ACC112 (cell line): ENCODE data around the gene SYNC.
"Not testable (repeated sequence)": the region's sequence is repeated elsewhere in the genome, so short reads cannot be mapped to it uniquely, and the experiment has no call there.

Source experiments
- H2AFZ ChIP-seq: fragments of 200-600 bp; sonication (generic); one replicate; pipeline ENCODE4 v1.6.0; 2017; ENCODE audit warnings: antibody characterized with exemption, low read length; ENCODE audit not compliant: unreplicated experiment
- H3K27ac ChIP-seq: fragments of 200-600 bp; sonication (generic); 2 replicates; pipeline ENCODE4 v1.5.1; 2014; ENCODE audit warnings: low read depth, mild to moderate bottlenecking, antibody characterized with exemption, low read length, moderate library complexity
- H3K27me3 ChIP-seq: fragments of 200-600 bp; sonication (generic); 2 replicates; pipeline ENCODE4 v1.6.1; 2014; ENCODE audit warnings: mild to moderate bottlenecking, antibody characterized with exemption, low read length, moderate library complexity, mixed read lengths; ENCODE audit not compliant: insufficient read depth
- H3K36me3 ChIP-seq: fragments of 200-600 bp; sonication (generic); 2 replicates; pipeline ENCODE4 v1.6.1; 2016; ENCODE audit warnings: mild to moderate bottlenecking, antibody characterized with exemption, low read length, moderate library complexity, mixed read lengths; ENCODE audit not compliant: insufficient read depth
- H3K4me1 ChIP-seq: fragments of 200-600 bp; sonication (generic); one replicate; pipeline ENCODE4 v1.6.1; 2016; ENCODE audit warnings: low read length, mixed read lengths; ENCODE audit not compliant: insufficient read depth, unreplicated experiment, control insufficient read depth
- H3K4me3 ChIP-seq: fragments of 200-600 bp; sonication (generic); 2 replicates; pipeline ENCODE4 v1.5.1; 2014; ENCODE audit warnings: mild to moderate bottlenecking, low read depth, low read length
- H3K79me2 ChIP-seq: fragments of 200-600 bp; sonication (generic); one replicate; pipeline ENCODE4 v1.6.0; 2016; ENCODE audit warnings: low read length; ENCODE audit not compliant: control insufficient read depth, unreplicated experiment, insufficient read depth

The SYNC gene

GRCh38 chr1:32719681-32720275 is 17.2 kb upstream of the SYNC start:
- no peaks in the 10 kb centered on the region for H3K27me3 ChIP-seq
- H3K36me3 ChIP-seq, result no peaks in the 10 kb centered on the region
- H2AFZ ChIP-seq, result no peak overlapping the region
- no peak overlapping the region for H3K4me3 ChIP-seq
- no peaks in the 10 kb centered on the region for H3K79me2 ChIP-seq
- no peak overlapping the region for H3K27ac ChIP-seq
- peaks cover 4% of the 10 kb centered on the region for H3K4me1 ChIP-seq

- H3K79me2 ChIP-seq, result no peaks in the 10 kb centered on the region
- H3K36me3 ChIP-seq, result no peaks in the 10 kb centered on the region
- H3K27ac ChIP-seq, result no peak overlapping the region
- H3K27me3 ChIP-seq, result no peaks in the 10 kb centered on the region
- H3K4me1 ChIP-seq, result no peaks in the 10 kb centered on the region
- H2AFZ ChIP-seq, result no peak overlapping the region
- no peak overlapping the region for H3K4me3 ChIP-seq
These were observed 16.0 kb upstream of the SYNC start for GRCh38 chr1:32718527-32718926.

- Histone ChIP-seq H3K4me3 (no peak overlapping the region), H3K79me2 (no peaks in the 10 kb centered on the region), H2AFZ (no peak overlapping the region), H3K4me1 (no peaks in the 10 kb centered on the region), H3K27me3 (no peaks in the 10 kb centered on the region), H3K36me3 (no peaks in the 10 kb centered on the region), H3K27ac (no peak overlapping the region)
These were observed 15.5 kb upstream of the SYNC start for GRCh38 chr1:32718036-32718435.

- Histone ChIP-seq H3K27me3 (no peaks in the 10 kb centered on the region), H3K79me2 (no peaks in the 10 kb centered on the region), H3K36me3 (no peaks in the 10 kb centered on the region), H3K4me1 (no peaks in the 10 kb centered on the region), H3K27ac (no peak overlapping the region), H3K4me3 (no peak overlapping the region), H2AFZ (no peak overlapping the region)
These were observed 14.9 kb upstream of the SYNC start for GRCh38 chr1:32717503-32717902.

GRCh38 chr1:32716312-32717148 is 14.0 kb upstream of the SYNC start:
- no peak overlapping the region for H2AFZ ChIP-seq
- no peaks in the 10 kb centered on the region for H3K79me2 ChIP-seq
- H3K27ac ChIP-seq, result no peak overlapping the region
- H3K4me1 ChIP-seq, result no peaks in the 10 kb centered on the region
- H3K27me3 ChIP-seq, result no peaks in the 10 kb centered on the region
- no peaks in the 10 kb centered on the region for H3K36me3 ChIP-seq
- H3K4me3 ChIP-seq, result no peak overlapping the region

GRCh38 chr1:32715901-32716311 is 13.3 kb upstream of the SYNC start:
- no peaks in the 10 kb centered on the region for H3K4me1 ChIP-seq
- no peak overlapping the region for H3K4me3 ChIP-seq
- no peaks in the 10 kb centered on the region for H3K79me2 ChIP-seq
- H3K36me3 ChIP-seq, result no peaks in the 10 kb centered on the region
- H3K27ac ChIP-seq, result no peak overlapping the region
- H3K27me3 ChIP-seq, result no peaks in the 10 kb centered on the region
- H2AFZ ChIP-seq, result no peak overlapping the region

GRCh38 chr1:32714277-32714676 is 11.7 kb upstream of the SYNC start:
- no peak overlapping the region for H3K27ac ChIP-seq
- H2AFZ ChIP-seq, result no peak overlapping the region
- no peaks in the 10 kb centered on the region for H3K4me1 ChIP-seq
- H3K36me3 ChIP-seq, result no peaks in the 10 kb centered on the region
- H3K4me3 ChIP-seq, result no peak overlapping the region
- H3K27me3 ChIP-seq, result no peaks in the 10 kb centered on the region
- H3K79me2 ChIP-seq, result no peaks in the 10 kb centered on the region

GRCh38 chr1:32713081-32713480 is 10.5 kb upstream of the SYNC start:
- no peaks in the 10 kb centered on the region for H3K36me3 ChIP-seq
- no peaks in the 10 kb centered on the region for H3K4me1 ChIP-seq
- no peak overlapping the region for H3K27ac ChIP-seq
- H3K79me2 ChIP-seq, result no peaks in the 10 kb centered on the region
- no peak overlapping the region for H3K4me3 ChIP-seq
- H3K27me3 ChIP-seq, result no peaks in the 10 kb centered on the region
- no peak overlapping the region for H2AFZ ChIP-seq

- not testable (repeated sequence) for H2AFZ ChIP-seq, H3K79me2 ChIP-seq, H3K4me3 ChIP-seq, H3K4me1 ChIP-seq, H3K36me3 ChIP-seq, H3K27me3 ChIP-seq, H3K27ac ChIP-seq
These were observed 8.7 kb upstream of the SYNC start for GRCh38 chr1:32711221-32711620.

GRCh38 chr1:32709476-32709875 is 6.9 kb upstream of the SYNC start:
- Histone ChIP-seq H3K4me1 (no peaks in the 10 kb centered on the region), H3K27ac (no peak overlapping the region), H2AFZ (no peak overlapping the region), H3K36me3 (no peaks in the 10 kb centered on the region), H3K79me2 (no peaks in the 10 kb centered on the region), H3K27me3 (no peaks in the 10 kb centered on the region), H3K4me3 (no peak overlapping the region)

- H2AFZ ChIP-seq, result no peak overlapping the region
- H3K4me3 ChIP-seq, result no peak overlapping the region
- no peaks in the 10 kb centered on the region for H3K27me3 ChIP-seq
- H3K79me2 ChIP-seq, result no peaks in the 10 kb centered on the region
- peaks cover 3% of the 10 kb centered on the region for H3K4me1 ChIP-seq
- H3K36me3 ChIP-seq, result no peaks in the 10 kb centered on the region
- H3K27ac ChIP-seq, result no peak overlapping the region
These were observed 6.5 kb upstream of the SYNC start for GRCh38 chr1:32709075-32709474.
